ENCODE results near the gene SPATA24.
"Not testable (repeated sequence)": the region's sequence is repeated elsewhere in the genome, so short reads cannot be mapped to it uniquely, and the experiment has no call there.

The SPATA24 gene

GRCh38 chr5:139391570-139392323, 12.1 kb downstream of the SPATA24 start:
- H3K4me1 ChIP-seq (ENCODE audit: control insufficient read depth, insufficient read depth, low read length): peaks cover 44% of the 10 kb centered on the region
- H3K9ac ChIP-seq (ENCODE audit: low read length): peak overlapping the region; percentile 70
- peaks cover 4% of the 10 kb centered on the region for H3K27me3 ChIP-seq (ENCODE audit: control insufficient read depth, insufficient read depth, low read length)

DNA sequence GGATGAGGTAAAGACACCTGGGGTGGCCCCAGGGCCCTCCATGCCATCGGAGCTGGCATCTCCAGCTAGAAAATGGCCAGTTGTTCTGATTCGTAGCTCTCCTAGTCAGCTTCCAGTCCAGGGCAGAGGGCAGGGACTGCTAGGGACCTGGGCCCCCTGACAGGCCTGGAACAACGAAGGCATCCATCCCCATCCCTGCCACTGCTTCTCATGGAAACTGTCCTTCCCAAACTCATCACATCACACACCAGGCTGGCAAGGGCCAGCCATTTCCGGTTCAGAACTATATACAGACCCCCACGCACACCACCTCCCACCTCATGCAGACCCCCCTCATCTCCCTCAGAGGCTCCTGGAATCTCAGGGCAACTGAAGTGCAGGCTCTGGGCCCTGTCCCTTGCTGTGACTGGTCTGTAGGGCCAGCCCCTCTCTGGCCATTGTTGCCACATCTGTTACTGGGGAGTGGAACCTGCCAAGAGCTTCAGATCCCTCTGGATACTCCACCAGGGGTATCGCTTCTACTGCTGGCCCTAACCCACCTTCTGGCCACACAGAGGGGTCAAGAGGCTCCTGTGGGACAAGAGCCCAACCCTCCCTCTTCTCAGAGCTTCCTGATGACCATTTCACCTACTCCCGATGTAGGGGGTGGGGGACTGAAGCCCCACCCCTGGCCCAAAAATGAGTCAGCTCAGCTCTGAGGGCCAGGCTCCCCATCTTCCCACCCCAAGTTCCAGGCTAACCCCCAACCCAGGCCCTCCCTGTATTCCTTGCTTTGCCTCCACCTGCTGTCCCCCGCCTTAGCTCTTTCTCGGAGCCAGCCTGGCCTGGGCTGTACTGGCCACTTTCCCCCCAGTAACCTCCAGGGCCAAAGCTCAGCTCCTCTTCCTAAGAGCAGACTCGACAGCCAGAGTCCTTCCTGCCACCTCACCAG, 13.0 kb downstream of the SPATA24 start:
- Histone ChIP-seq H3K4me1 (ENCODE audit: control insufficient read depth, insufficient read depth, low read length) (peaks cover 44% of the 10 kb centered on the region), H3K4me3 (ENCODE audit: low read length) (no peak overlapping the region), H3K9ac (ENCODE audit: low read length) (peak overlapping the region; percentile 70), H3K9me3 (ENCODE audit: control insufficient read depth, low read length) (no peaks in the 10 kb centered on the region), H3K36me3 (ENCODE audit: control insufficient read depth, insufficient read depth, low read length) (no peaks in the 10 kb centered on the region), H3K27me3 (ENCODE audit: control insufficient read depth, insufficient read depth, low read length) (peaks cover 4% of the 10 kb centered on the region)

More at GRCh38 chr5:139391570-139392323, 12.1 kb downstream of the SPATA24 start:
- Histone ChIP-seq H3K9me3 (ENCODE audit: control insufficient read depth, low read length) (no peaks in the 10 kb centered on the region), H3K36me3 (ENCODE audit: control insufficient read depth, insufficient read depth, low read length) (no peaks in the 10 kb centered on the region), H3K4me3 (ENCODE audit: low read length) (peak overlapping the region; percentile 36)

DNA sequence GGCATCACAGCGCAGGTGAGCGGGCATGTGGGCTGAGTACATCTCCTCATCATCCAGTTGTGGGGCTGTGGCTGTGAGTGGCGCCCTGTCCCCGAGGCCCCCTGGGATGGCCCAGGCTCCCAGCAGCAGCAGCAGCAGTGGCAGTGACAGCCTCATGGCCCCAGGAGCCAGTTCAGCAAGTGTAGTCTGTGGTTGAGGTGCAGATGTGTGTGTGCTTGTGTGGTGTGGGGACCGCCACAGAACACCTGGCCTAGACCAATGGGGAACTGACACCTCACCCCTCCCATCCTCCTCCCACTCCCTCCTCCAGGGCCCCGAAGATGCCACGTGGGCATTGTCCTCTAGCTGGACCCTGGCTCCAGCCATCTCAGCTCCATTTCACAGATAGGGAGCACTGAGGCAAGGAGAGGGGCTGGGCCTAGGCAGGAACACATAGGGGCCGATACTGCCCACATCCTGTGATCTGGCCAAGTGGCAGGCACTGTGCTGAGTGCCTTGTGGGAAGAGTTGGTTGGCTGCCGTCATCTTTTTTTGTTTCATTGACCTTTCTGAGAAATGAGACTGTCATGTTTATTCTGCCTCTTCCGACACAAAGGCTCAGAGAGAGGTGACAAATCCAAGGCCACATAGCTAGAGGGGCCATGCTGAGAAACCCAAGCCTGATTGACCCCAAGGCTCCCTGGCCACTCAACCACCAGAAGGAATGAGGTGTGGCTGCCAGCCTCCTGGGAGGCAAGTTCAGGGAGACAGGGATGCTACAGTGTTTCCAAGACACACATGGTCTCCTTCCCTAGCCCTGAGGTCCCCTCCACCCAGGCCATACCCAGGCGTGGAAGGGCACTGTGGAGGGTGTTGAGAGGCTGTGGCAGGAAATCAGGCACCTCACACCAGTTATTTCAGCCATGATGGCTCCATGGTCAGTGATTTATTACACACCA, 13.9 kb downstream of the SPATA24 start, which contains the start of gene MZB1:
Gene MZB1, minus strand, starts transcription at position 213 of the 938 bp plus-strand sequence. Its CDS starts 57 bp downstream, at position 156.
- no peak within 1 kb of the TSS for H3K4me3 ChIP-seq (ENCODE audit: low read length)
- no peaks in the 10 kb centered on the region for H3K27me3 ChIP-seq (ENCODE audit: control insufficient read depth, insufficient read depth, low read length)
- H3K9me3 ChIP-seq (ENCODE audit: control insufficient read depth, low read length): no peaks in the 10 kb centered on the region
- H3K9ac ChIP-seq (ENCODE audit: low read length): peak within 1 kb of the TSS; percentile 70
- peaks cover 53% of the 10 kb centered on the region for H3K4me1 ChIP-seq (ENCODE audit: control insufficient read depth, insufficient read depth, low read length)
- H3K36me3 ChIP-seq (ENCODE audit: control insufficient read depth, insufficient read depth, low read length): no peaks in the 10 kb centered on the region

GRCh38 chr5:139388198-139388821, 15.6 kb downstream of the SPATA24 start:
- peaks cover 65% of the 10 kb centered on the region for H3K4me1 ChIP-seq (ENCODE audit: control insufficient read depth, insufficient read depth, low read length)
- no peak overlapping the region for H3K4me3 ChIP-seq (ENCODE audit: low read length)
- H3K9ac ChIP-seq (ENCODE audit: low read length): peak overlapping the region; percentile 68
- no peaks in the 10 kb centered on the region for H3K9me3 ChIP-seq (ENCODE audit: control insufficient read depth, low read length)
- no peaks in the 10 kb centered on the region for H3K27me3 ChIP-seq (ENCODE audit: control insufficient read depth, insufficient read depth, low read length)
- H3K36me3 ChIP-seq (ENCODE audit: control insufficient read depth, insufficient read depth, low read length): no peaks in the 10 kb centered on the region

GRCh38 chr5:139387611-139388197, 16.2 kb downstream of the SPATA24 start:
- peaks cover 59% of the 10 kb centered on the region for H3K4me1 ChIP-seq (ENCODE audit: control insufficient read depth, insufficient read depth, low read length)
- no peaks in the 10 kb centered on the region for H3K36me3 ChIP-seq (ENCODE audit: control insufficient read depth, insufficient read depth, low read length)
- no peak overlapping the region for H3K9ac ChIP-seq (ENCODE audit: low read length)
- H3K9me3 ChIP-seq (ENCODE audit: control insufficient read depth, low read length): no peaks in the 10 kb centered on the region
- no peak overlapping the region for H3K4me3 ChIP-seq (ENCODE audit: low read length)
- H3K27me3 ChIP-seq (ENCODE audit: control insufficient read depth, insufficient read depth, low read length): no peaks in the 10 kb centered on the region

- H3K36me3 ChIP-seq (ENCODE audit: control insufficient read depth, insufficient read depth, low read length); H3K4me3 ChIP-seq (ENCODE audit: low read length); H3K27me3 ChIP-seq (ENCODE audit: control insufficient read depth, insufficient read depth, low read length); H3K9ac ChIP-seq (ENCODE audit: low read length); H3K9me3 ChIP-seq (ENCODE audit: control insufficient read depth, low read length): not testable (repeated sequence)
- peaks cover 56% of the 10 kb centered on the region for H3K4me1 ChIP-seq (ENCODE audit: control insufficient read depth, insufficient read depth, low read length)
Measured at GRCh38 chr5:139386956-139387355, 16.9 kb downstream of the SPATA24 start.

DNA sequence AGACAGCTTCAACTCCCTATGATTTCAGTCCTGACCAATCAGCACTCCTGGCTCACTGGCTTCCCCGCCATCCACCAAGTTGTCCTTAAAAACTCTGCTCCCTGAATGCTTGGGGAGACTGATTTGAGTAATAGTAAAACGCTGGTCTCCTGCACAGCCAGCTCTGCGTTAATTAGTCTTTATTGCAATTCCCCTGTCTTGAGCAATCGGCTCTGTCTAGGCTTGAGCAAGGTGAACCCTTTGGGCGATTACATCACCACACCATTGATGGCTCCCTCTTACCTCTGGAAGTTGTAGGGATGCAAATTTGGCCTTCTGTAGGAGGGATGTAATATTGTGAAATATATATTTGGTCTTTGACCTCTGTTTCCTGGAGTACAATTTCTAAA, 17.8 kb downstream of the SPATA24 start:
- no peak overlapping the region for H3K4me3 ChIP-seq (ENCODE audit: low read length)
- peaks cover 46% of the 10 kb centered on the region for H3K4me1 ChIP-seq (ENCODE audit: control insufficient read depth, insufficient read depth, low read length)
- no peak overlapping the region for H3K9ac ChIP-seq (ENCODE audit: low read length)
- H3K36me3 ChIP-seq (ENCODE audit: control insufficient read depth, insufficient read depth, low read length): no peaks in the 10 kb centered on the region
- H3K27me3 ChIP-seq (ENCODE audit: control insufficient read depth, insufficient read depth, low read length): no peaks in the 10 kb centered on the region
- H3K9me3 ChIP-seq (ENCODE audit: control insufficient read depth, low read length): no peaks in the 10 kb centered on the region

- peak overlapping the region; percentile 72 for H3K9ac ChIP-seq (ENCODE audit: low read length)
- H3K36me3 ChIP-seq (ENCODE audit: control insufficient read depth, insufficient read depth, low read length): no peaks in the 10 kb centered on the region
- H3K27me3 ChIP-seq (ENCODE audit: control insufficient read depth, insufficient read depth, low read length): no peaks in the 10 kb centered on the region
- peaks cover 43% of the 10 kb centered on the region for H3K4me1 ChIP-seq (ENCODE audit: control insufficient read depth, insufficient read depth, low read length)
- no peaks in the 10 kb centered on the region for H3K9me3 ChIP-seq (ENCODE audit: control insufficient read depth, low read length)
- peak overlapping the region; percentile 75 for H3K4me3 ChIP-seq (ENCODE audit: low read length)
Measured at GRCh38 chr5:139385061-139386049, 18.5 kb downstream of the SPATA24 start.

- H3K9me3 ChIP-seq (ENCODE audit: control insufficient read depth, low read length): no peaks in the 10 kb centered on the region
- peak overlapping the region; percentile 75 for H3K4me3 ChIP-seq (ENCODE audit: low read length)
- H3K27me3 ChIP-seq (ENCODE audit: control insufficient read depth, insufficient read depth, low read length): no peaks in the 10 kb centered on the region
- H3K9ac ChIP-seq (ENCODE audit: low read length): peak overlapping the region; percentile 72
- peaks cover 43% of the 10 kb centered on the region for H3K4me1 ChIP-seq (ENCODE audit: control insufficient read depth, insufficient read depth, low read length)
- H3K36me3 ChIP-seq (ENCODE audit: control insufficient read depth, insufficient read depth, low read length): no peaks in the 10 kb centered on the region
Measured at GRCh38 chr5:139384591-139385051, 19.3 kb downstream of the SPATA24 start.

DNA sequence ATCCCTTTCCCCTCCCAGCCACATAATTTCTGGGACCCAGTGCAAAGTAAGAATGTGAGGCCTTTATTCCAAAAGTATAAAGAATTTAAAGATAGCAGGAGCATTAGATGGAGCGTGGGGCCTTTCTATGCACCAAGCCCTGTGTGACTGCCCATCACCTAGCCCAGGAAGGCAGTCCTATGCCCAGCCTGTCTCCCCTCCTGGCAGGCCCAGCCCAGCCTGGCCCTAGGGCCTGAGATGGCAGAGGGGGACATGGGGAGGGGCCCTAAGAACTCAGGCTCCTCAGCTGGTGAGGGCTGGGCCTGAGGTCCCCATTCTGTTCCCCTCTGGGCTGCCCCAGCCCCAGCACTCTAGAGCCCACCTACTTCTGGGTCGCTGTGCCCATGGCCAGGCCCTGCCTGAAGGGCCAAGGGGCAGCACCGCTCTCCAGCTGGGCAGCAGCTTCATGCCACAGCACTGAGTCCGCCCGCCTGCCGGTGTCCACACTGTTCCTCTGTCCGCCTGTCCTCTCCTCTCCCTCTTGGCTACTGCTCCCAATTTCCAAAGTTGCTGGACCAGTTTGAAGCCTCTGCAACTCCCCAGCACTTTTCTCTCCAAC, 19.8 kb downstream of the SPATA24 start:
- Histone ChIP-seq H3K27me3 (ENCODE audit: control insufficient read depth, insufficient read depth, low read length) (no peaks in the 10 kb centered on the region), H3K9me3 (ENCODE audit: control insufficient read depth, low read length) (no peaks in the 10 kb centered on the region), H3K36me3 (ENCODE audit: control insufficient read depth, insufficient read depth, low read length) (no peaks in the 10 kb centered on the region), H3K4me3 (ENCODE audit: low read length) (no peak overlapping the region), H3K9ac (ENCODE audit: low read length) (peak overlapping the region; percentile 72), H3K4me1 (ENCODE audit: control insufficient read depth, insufficient read depth, low read length) (peaks cover 43% of the 10 kb centered on the region)
